Ovary (tissue), 9 donors: ENCODE measurements around the gene ANO2. TPM values are rescaled to one million over a fixed set of nuclear protein-coding genes. Genes with fewer than 3 reads are reported as not detected.

ENCODE experiments used
- DNase-seq, 5 donors: peaks; one replicate each; pipeline ENCODE4 v3.0.0-alpha.2; 2019 to 2020
- H3K27ac ChIP-seq, 2 donors: fragments of 200-600 bp; one replicate each; pipeline versions ENCODE4 v1.5.1 to v1.8.0; 2019 to 2022
- H3K27me3 ChIP-seq: fragments of 200-600 bp; one replicate; pipeline ENCODE4 v1.8.0; 2022
- H3K36me3 ChIP-seq: fragments of 200-600 bp; sonication (generic); one replicate; pipeline ENCODE4 v1.5.1; 2019
- H3K4me1 ChIP-seq: one replicate; pipeline ENCODE4 v1.8.1; 2013; ENCODE audit warnings: mild to moderate bottlenecking, moderate library complexity; ENCODE audit not compliant: insufficient read depth
- H3K4me3 ChIP-seq: fragments of 200-600 bp; sonication (generic); one replicate; pipeline ENCODE4 v1.5.1; 2017
- H3K9me3 ChIP-seq, 2 donors: fragments of 200-600 bp in 1 of 2; sonication (generic) in 1 of 2; one replicate each; pipeline versions ENCODE4 v1.5.1 to v1.8.1; 2013 to 2019; ENCODE audit warnings: mild to moderate bottlenecking in 1 of 2, moderate library complexity in 1 of 2
- EP300 ChIP-seq: sonication (generic); formaldehyde crosslinking; IDR thresholded peaks from one replicate; pipeline ENCODE4 v1.6.1; 2017; ENCODE audit warnings: antibody characterized with exemption
- POLR2A ChIP-seq: fragments of 450-650 bp; IDR thresholded peaks from one replicate; pipeline ENCODE4 v1.6.1; 2017; ENCODE audit warnings: antibody characterized with exemption, mild to moderate bottlenecking, moderate library complexity
- WGBS, 3 donors: extraction: QIAGEN DNeasy Blood & Tissue Kit in 1 of 3; methylation state at CpG; one replicate each; pipeline versions ENCODE4 v1.1.5 to v1.1.7; 2013 to 2017; 5-methylcytosine and 5-hydroxymethylcytosine counted together
- intact Hi-C, 4 donors: fragments of 100-400 bp; cut with DNase I; formaldehyde crosslinking; loops; one replicate each; pipeline versions ENCODE4 v1.11.0 to v1.15.1; 2022 to 2023
- polyA plus RNA-seq, 2 donors: library from polyadenylated mRNA; stranded (reverse); fragments of 200-250 nt in 1 of 2; fragments of 350-450 nt in 1 of 2; fragmentation: Illumina TruSeq in 1 of 2; extraction: RNeasy Lipid Tissue Mini Kit (QIAGEN cat#74804) in 1 of 2; gene quantifications; one replicate each; pipeline ENCODE4 v1.2.3, GENCODE V29; 2013 to 2014
- total RNA-seq, 7 donors: library from RNA; depleted of rRNA in 2 of 7; stranded (reverse); fragments of >200 nt in 2 of 7; fragmentation: NEBNext Ultra II Directional in 3 of 7; extraction: Animal tissue kit (Norgen Biotek cat#: 25700) in 3 of 7; gene quantifications; one replicate each; pipeline versions ENCODE4 v1.1.0 to v1.2.4, GENCODE V29; 2016 to 2023
- TF ChIP-seq, protein P1 (sequence below), 3 donors: fragments of 450-650 bp in 2 of 3; fragments of 200-600 bp in 1 of 3; IDR thresholded peaks; one replicate each; pipeline versions ENCODE4 v1.5.1 to v1.8.0; 2016 to 2022; ENCODE audit warnings: antibody characterized with exemption in 3 of 3, mild to moderate bottlenecking in 1 of 3
- donor health status: DM: no; HTN: no; CAD: no; lungs with moderate emphysema.
- donor health status: DM: no; HTN: no; CAD: no.
- donor health status: Bipolar disorder and iron deficiency.
- donor health status: DM: yes; HTN: yes; CAD: no.
- donor health status: DM: no; HTN: no; CAD: no.
- donor health status: DM: yes; HTN: yes; CAD: no.

Gene ANO2
- total and polyA plus RNA-seq, 9 donors, result 3.0 to 6.7 (median 3.3) TPM

DNA sequence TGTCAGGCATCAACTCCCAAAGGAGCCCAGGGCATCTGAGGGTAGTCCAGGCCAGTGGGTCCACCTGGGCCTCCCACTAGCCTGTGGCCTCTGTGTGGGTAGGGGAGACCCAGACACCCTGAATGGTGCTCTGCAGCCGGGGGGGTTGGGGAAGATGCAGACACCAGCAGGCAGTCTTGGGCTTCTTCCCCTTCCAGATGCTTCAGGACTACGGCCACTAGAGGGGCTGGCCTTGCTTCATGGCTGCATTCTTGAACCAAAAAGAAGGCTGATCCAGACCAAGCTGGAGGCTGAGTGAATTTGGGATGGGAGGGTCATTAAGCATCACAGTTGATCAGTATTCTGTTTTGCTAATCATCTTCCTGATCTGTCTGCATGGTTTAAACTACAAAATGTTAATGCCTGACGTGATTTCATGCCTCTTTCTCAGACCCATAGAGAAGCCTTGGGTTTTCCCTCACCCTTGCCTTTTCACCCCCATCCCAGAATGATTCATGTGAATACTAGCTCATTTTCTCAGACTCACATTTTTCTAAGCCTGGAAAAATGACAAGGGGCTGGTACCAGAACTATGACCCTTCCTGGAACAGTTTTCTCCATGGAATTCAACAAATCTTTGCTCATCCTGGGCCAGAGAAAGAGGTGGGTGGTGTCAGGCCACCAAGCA is 379.0 kb downstream of the ANO2 start:
- Histone ChIP-seq H3K9me3 (no peaks in the 10 kb centered on the region), H3K27ac (no peak overlapping the region), H3K4me3 (no peak overlapping the region), H3K27me3 (no peaks in the 10 kb centered on the region), H3K4me1 (peaks cover 7% of the 10 kb centered on the region), H3K36me3 (no peaks in the 10 kb centered on the region)
- intact Hi-C loops, result no loop called here
- no peak for DNase-seq
- TF ChIP-seq EP300, result no peak
- TF ChIP-seq, protein P1, sequence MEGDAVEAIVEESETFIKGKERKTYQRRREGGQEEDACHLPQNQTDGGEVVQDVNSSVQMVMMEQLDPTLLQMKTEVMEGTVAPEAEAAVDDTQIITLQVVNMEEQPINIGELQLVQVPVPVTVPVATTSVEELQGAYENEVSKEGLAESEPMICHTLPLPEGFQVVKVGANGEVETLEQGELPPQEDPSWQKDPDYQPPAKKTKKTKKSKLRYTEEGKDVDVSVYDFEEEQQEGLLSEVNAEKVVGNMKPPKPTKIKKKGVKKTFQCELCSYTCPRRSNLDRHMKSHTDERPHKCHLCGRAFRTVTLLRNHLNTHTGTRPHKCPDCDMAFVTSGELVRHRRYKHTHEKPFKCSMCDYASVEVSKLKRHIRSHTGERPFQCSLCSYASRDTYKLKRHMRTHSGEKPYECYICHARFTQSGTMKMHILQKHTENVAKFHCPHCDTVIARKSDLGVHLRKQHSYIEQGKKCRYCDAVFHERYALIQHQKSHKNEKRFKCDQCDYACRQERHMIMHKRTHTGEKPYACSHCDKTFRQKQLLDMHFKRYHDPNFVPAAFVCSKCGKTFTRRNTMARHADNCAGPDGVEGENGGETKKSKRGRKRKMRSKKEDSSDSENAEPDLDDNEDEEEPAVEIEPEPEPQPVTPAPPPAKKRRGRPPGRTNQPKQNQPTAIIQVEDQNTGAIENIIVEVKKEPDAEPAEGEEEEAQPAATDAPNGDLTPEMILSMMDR (IDR thresholded peaks at IDR 0.05), result no peak
- TF ChIP-seq POLR2A, result no peak
- WGBS, 3 donors, result 69 to 81% (median 71%) methylated on average over 3 of the region's 3 CpGs

DNA sequence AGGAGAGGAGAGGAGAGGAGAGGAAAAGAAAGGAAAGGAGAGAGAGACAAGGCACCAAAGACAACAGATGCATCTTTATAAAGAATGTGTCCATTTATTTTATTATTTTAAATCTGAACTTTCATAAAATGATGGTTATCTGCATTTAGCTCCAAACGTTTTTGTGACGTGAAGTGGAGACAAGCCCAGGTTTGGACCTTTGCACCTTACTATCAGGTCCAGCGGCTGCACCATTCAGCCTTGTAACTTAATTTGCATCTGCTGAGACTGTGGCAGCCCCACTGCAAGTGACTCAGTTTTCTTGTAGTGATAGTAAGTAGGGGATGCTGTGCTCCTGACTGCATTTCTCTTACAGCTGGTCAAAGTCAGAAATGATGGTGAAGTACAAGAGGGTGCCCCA is 382.5 kb downstream of the ANO2 start:
- Histone ChIP-seq H3K27me3 (no peaks in the 10 kb centered on the region), H3K36me3 (no peaks in the 10 kb centered on the region), H3K27ac (no peak overlapping the region), H3K9me3 (no peaks in the 10 kb centered on the region), H3K4me3 (no peak overlapping the region), H3K4me1 (peaks cover 7% of the 10 kb centered on the region)
- TF ChIP-seq POLR2A (no peak), EP300 (no peak)
- TF ChIP-seq, protein P1 (IDR thresholded peaks at IDR 0.05), result no peak
- no peak for DNase-seq
- WGBS, 3 donors, result 81 to 90% (median 85%) methylated on average over 3 of the region's 3 CpGs
- intact Hi-C loops, result no loop called here

DNA sequence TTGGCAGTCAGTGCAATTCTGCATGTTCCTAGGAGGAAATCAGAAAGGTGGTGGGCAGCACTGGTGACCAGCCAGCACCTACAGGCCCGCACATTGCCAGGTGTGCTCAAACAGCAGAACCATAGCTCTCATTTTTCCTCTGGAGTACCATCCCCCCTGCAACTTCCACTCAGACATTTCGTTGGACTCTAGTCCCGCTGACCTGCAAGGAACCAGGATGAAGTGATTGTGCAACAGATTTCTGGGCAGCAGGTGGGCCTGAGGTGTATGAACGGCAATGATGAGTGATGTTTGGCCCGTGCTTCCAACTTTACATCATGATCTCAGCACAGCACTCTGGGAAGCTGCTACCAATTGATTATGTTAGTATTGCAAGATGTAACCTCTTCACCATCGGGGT is 383.2 kb downstream of the ANO2 start:
- H3K4me1 ChIP-seq, result peaks cover 4% of the 10 kb centered on the region
- H3K27ac ChIP-seq, result no peak overlapping the region
- H3K9me3 ChIP-seq, result no peaks in the 10 kb centered on the region
- DNase-seq, result no peak
- H3K4me3 ChIP-seq, result no peak overlapping the region
- intact Hi-C loops, result no loop called here
- TF ChIP-seq POLR2A (no peak), EP300 (no peak)
- TF ChIP-seq, protein P1 (IDR thresholded peaks at IDR 0.05), result no peak
- WGBS, 3 donors, result 93 to 95% (median 94%) methylated on average over 6 of the region's 6 CpGs
- no peaks in the 10 kb centered on the region for H3K27me3 ChIP-seq
- H3K36me3 ChIP-seq, result no peaks in the 10 kb centered on the region

DNA sequence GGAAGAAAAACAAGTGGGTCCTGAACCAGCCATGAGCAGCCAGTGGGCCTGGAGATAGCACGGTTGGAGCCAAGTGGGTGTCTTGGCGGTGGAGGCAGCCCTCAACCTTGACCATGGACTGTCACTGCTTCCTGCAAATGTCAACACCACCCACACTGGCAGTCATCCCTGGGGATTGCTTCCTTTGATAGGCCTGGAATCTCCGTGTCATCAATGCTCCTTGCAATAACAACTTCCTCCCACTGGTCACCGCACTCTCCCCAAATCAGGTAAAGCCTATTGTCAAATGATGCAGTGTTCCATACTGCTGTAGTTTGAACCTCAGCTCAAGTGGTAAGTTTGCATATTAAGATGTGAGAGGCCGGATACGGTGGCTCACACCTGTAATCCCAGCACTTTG is 384.0 kb downstream of the ANO2 start:
- H3K27me3 ChIP-seq, result no peaks in the 10 kb centered on the region
- WGBS, 3 donors, result 53 to 77% (median 66%) methylated on average over 6 of the region's 6 CpGs
- no peaks in the 10 kb centered on the region for H3K4me1 ChIP-seq
- H3K4me3 ChIP-seq, result no peak overlapping the region
- H3K27ac ChIP-seq, result no peak overlapping the region
- DNase-seq, result no peak
- no peak for TF ChIP-seq EP300
- TF ChIP-seq, protein P1 (IDR thresholded peaks at IDR 0.05), result no peak
- TF ChIP-seq POLR2A, result no peak
- no peaks in the 10 kb centered on the region for H3K9me3 ChIP-seq
- intact Hi-C loops, result no loop called here
- H3K36me3 ChIP-seq, result no peaks in the 10 kb centered on the region
